ENCODE data around the gene PHF2. TPM values are rescaled to one million over a fixed set of nuclear protein-coding genes. Genes with fewer than 3 reads are reported as not detected.

PHF2 gene
- total and polyA plus RNA-seq, 2 experiments from 2014 or later, result 4.3 to 11.8 TPM

GRCh38 chr9:93598647-93599241 is 22.4 kb downstream of the PHF2 start (continued):
- no peak for TF ChIP-seq REST (IDR thresholded peaks at IDR 0.05; ENCODE audit: unreplicated experiment)
- no peak for TF ChIP-seq EZH2phosphoT487 (IDR thresholded peaks at IDR 0.05; ENCODE audit: unreplicated experiment)
- TF ChIP-seq NANOG (IDR thresholded peaks at IDR 0.05; ENCODE audit: borderline replicate concordance), result no peak
- TF ChIP-seq JUNB (IDR thresholded peaks at IDR 0.05; ENCODE audit: unreplicated experiment), result no peak
- TF ChIP-seq ZNF114 (CRISPR knock-in tag; IDR thresholded peaks at IDR 0.05), result no peak
- TF ChIP-seq CREB1 (CRISPR knock-in tag; IDR thresholded peaks at IDR 0.05; ENCODE audit: low read depth), result no peak
- no peak for TF ChIP-seq ZNF331 (CRISPR knock-in tag; IDR thresholded peaks at IDR 0.05; ENCODE audit: low read depth)
- no peak for TF ChIP-seq CTCF (conservative IDR thresholded peaks at IDR 0.05; ENCODE audit: low read depth in 2 of 2)
- TF ChIP-seq STAT1 (IDR thresholded peaks at IDR 0.05; ENCODE audit: unreplicated experiment), result no peak
- TF ChIP-seq ETS1 (IDR thresholded peaks at IDR 0.05), result no peak
- no peak for TF ChIP-seq EZH2 (IDR thresholded peaks at IDR 0.05; ENCODE audit: low read depth, unreplicated experiment)
- no peak for TF ChIP-seq POLR2AphosphoS5 (IDR thresholded peaks at IDR 0.05; ENCODE audit: low read depth)
